HEK293T (cell line): ENCODE measurements around the gene CPNE8.

ENCODE experiments used
- ARNT ChIP-seq: fragments of 450-650 bp; IDR thresholded peaks from 2 replicates; pipeline ENCODE4 v1.6.1; 2017; ENCODE audit warnings: mild to moderate bottlenecking
- CTBP1 ChIP-seq: fragments of 450-650 bp; IDR thresholded peaks from 2 replicates; pipeline ENCODE4 v1.6.1; 2016; ENCODE audit warnings: borderline replicate concordance
- FOXM1 ChIP-seq: fragments of 450-650 bp; IDR thresholded peaks from 2 replicates; pipeline ENCODE4 v1.6.1; 2017; ENCODE audit warnings: mild to moderate bottlenecking, borderline replicate concordance
- SP1 ChIP-seq: fragments of 450-650 bp; IDR thresholded peaks from 2 replicates; pipeline ENCODE4 v1.6.1; 2017
- SUZ12 ChIP-seq: fragments of 450-650 bp; IDR thresholded peaks from 2 replicates; pipeline ENCODE4 v1.6.1; 2016; ENCODE audit warnings: mild to moderate bottlenecking

DNA sequence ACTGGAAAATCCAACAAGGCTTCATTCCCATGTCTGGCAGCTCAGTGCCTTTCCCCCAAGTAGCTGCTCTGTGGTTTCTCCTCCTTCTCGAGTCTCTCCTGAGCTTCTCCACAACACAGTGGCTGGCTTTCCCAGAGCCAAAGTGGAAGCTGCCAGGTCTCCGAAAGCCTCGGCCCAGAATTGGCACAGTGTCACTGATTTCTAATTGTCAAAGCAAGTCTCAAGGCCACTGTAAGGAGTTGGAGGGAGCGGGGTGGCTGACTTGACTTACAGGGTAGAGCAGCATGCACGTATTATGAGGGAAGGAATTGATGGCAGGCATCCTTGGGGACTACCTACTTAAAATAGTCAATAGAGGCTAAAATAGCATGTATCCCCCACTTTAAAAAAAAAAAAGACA lies 6.7 kb upstream of the CPNE8 start:
- no peak for TF ChIP-seq ARNT
- TF ChIP-seq SUZ12: no peak
- no peak for TF ChIP-seq CTBP1
- TF ChIP-seq SP1: no peak
- no peak for TF ChIP-seq FOXM1
